ENCODE data around the gene TMPRSS7.

DNA sequence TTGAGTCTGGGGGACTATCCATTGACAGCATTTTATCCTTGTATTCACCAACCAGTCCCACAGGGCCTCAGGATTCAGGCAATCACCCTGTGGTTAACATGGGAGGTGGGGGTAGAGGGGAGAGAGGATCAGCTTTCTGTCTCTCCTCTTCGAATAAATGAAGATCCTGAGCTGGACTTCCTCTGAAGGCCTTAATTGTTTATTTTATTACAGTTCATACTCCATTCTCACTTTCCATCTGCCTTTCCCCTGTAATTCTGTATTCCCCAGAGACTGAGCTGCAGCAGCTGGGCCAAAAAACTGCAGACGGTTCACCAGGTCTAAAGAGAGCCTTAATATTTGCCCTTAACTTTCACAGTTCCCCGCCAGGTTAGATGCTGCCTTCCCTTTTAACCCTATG, 23.9 kb upstream of the TMPRSS7 start:
- TF ChIP-seq POLR2AphosphoS5 (IDR thresholded peaks at IDR 0.05) (no peak), POLR2A (IDR thresholded peaks at IDR 0.05) (no peak)
- TF ChIP-seq, protein P1, sequence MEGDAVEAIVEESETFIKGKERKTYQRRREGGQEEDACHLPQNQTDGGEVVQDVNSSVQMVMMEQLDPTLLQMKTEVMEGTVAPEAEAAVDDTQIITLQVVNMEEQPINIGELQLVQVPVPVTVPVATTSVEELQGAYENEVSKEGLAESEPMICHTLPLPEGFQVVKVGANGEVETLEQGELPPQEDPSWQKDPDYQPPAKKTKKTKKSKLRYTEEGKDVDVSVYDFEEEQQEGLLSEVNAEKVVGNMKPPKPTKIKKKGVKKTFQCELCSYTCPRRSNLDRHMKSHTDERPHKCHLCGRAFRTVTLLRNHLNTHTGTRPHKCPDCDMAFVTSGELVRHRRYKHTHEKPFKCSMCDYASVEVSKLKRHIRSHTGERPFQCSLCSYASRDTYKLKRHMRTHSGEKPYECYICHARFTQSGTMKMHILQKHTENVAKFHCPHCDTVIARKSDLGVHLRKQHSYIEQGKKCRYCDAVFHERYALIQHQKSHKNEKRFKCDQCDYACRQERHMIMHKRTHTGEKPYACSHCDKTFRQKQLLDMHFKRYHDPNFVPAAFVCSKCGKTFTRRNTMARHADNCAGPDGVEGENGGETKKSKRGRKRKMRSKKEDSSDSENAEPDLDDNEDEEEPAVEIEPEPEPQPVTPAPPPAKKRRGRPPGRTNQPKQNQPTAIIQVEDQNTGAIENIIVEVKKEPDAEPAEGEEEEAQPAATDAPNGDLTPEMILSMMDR (IDR thresholded peaks at IDR 0.05): no peak
